GM12878 (cell line): ENCODE results near the gene NAALAD2. TPM values are rescaled to one million over a fixed set of nuclear protein-coding genes. Genes with fewer than 3 reads are reported as not detected.

Experiments used
- ATAC-seq: fragments of 200-7000 bp; cut with Tn5 transposase; 3 replicates; pipeline ENCODE4 v1.9.1; 2020; ENCODE audit warnings: mild to moderate bottlenecking, moderate library complexity
- BruUV-seq: library from RNA; stranded (reverse); fragments of 400-500 nt; replicated peaks from 2 replicates; lab custom pipeline; 2021; lab: Mats Ljungman, UMichigan
- CTCF ChIA-PET: fragments of 300-600 bp; sonication (Branson Sonifier 250); formaldehyde crosslinking; extraction: SDS; loops from one replicate; lab custom pipeline; 2021; ENCODE audit warnings: inconsistent platforms; lab: Yijun Ruan, JAX
- POLR2A ChIA-PET: fragments of 350-600 bp; formaldehyde crosslinking; extraction: SDS; loops from one replicate; lab custom pipeline; 2021; ENCODE audit warnings: inconsistent platforms; lab: Charles Lee
- RAD21 ChIA-PET: fragments of 300-600 bp; sonication (Branson Sonifier 250); formaldehyde crosslinking; loops from one replicate; lab custom pipeline; 2023; ENCODE audit warnings: antibody characterized with exemption; ENCODE audit not compliant: unreplicated experiment; lab: Charles Lee
- SMC1A ChIA-PET: fragments of 300-600 bp; sonication (Branson Sonifier 250); formaldehyde crosslinking; loops from one replicate; lab custom pipeline; 2023; ENCODE audit not compliant: unreplicated experiment, uncharacterized antibody; lab: Charles Lee
- DNase-seq: peaks from one replicate; pipeline ENCODE4 v3.0.0-alpha.2; 2011; ENCODE audit warnings: low read depth, low spot score
- FAIRE-seq: peaks from 3 replicates; lab custom pipeline; 2011; peaks lifted over from hg19 to GRCh38; lab: Jason Lieb, UNC
- H2AFZ ChIP-seq: 2 replicates; pipeline ENCODE4 v1.6.0; 2011; ENCODE audit warnings: low read depth, low read length, control low read depth; ENCODE audit not compliant: control insufficient read depth
- H3K27ac ChIP-seq: 2 replicates; pipeline ENCODE4 v1.5.1; 2011; ENCODE audit warnings: control low read depth; ENCODE audit not compliant: control insufficient read depth, insufficient read depth
- H3K27me3 ChIP-seq, 2 experiments: replicated peaks in 1 of 2; 2 replicates each; pipeline versions ENCODE4 v1.6.0 to v1.6.1; 2011; ENCODE audit warnings: low read length in 1 of 2; ENCODE audit not compliant: control insufficient read depth in 2 of 2, insufficient read depth in 2 of 2
- H3K36me3 ChIP-seq, 2 experiments: 2 replicates each; pipeline ENCODE4 v1.5.1; 2011; ENCODE audit warnings: low read length in 1 of 2; ENCODE audit not compliant: control insufficient read depth in 2 of 2, insufficient read depth in 2 of 2
- H3K4me1 ChIP-seq: 2 replicates; pipeline ENCODE4 v1.6.1; 2011; ENCODE audit warnings: mild to moderate bottlenecking, low read length, moderate library complexity, mixed read lengths; ENCODE audit not compliant: control insufficient read depth, insufficient read depth
- H3K4me2 ChIP-seq: 2 replicates; pipeline ENCODE4 v1.6.0; 2011; ENCODE audit warnings: control low read depth; ENCODE audit not compliant: control insufficient read depth, insufficient read depth
- H3K4me3 ChIP-seq: fragments of 200-600 bp; sonication (generic); 2 replicates; pipeline ENCODE4 v1.5.1; 2016
- H3K79me2 ChIP-seq: 2 replicates; pipeline ENCODE4 v1.6.0; 2011; ENCODE audit warnings: low read length; ENCODE audit not compliant: control insufficient read depth, insufficient read depth
- H3K9ac ChIP-seq: 2 replicates; pipeline ENCODE4 v1.8.0; 2011; ENCODE audit warnings: low read length, control low read depth, mixed read lengths; ENCODE audit not compliant: control insufficient read depth, insufficient read depth
- H3K9me3 ChIP-seq: replicated peaks from 3 replicates; pipeline ENCODE4 v1.5.1; 2011; ENCODE audit warnings: mild to moderate bottlenecking, low read length; ENCODE audit not compliant: control insufficient read depth, insufficient read depth
- H4K20me1 ChIP-seq: 2 replicates; pipeline ENCODE4 v1.6.0; 2011; ENCODE audit not compliant: control insufficient read depth, insufficient read depth
- ATF2 ChIP-seq: IDR thresholded peaks from 2 replicates; pipeline ENCODE4 v1.6.1; 2012; ENCODE audit warnings: low read length, inconsistent platforms
- BACH1 ChIP-seq: fragments of 450-650 bp; IDR thresholded peaks from 2 replicates; pipeline ENCODE4 v1.6.1; 2017; ENCODE audit warnings: mild to moderate bottlenecking, borderline replicate concordance
- MLLT1 ChIP-seq: fragments of 450-650 bp; IDR thresholded peaks from 2 replicates; pipeline ENCODE4 v1.6.1; 2016; ENCODE audit warnings: mild to moderate bottlenecking
- RFX5 ChIP-seq: IDR thresholded peaks from 2 replicates; pipeline ENCODE4 v1.6.1; 2011; ENCODE audit warnings: low read depth, low read length, improper control_type of control experiment
- WGBS: methylation state at CpG from one replicate; pipeline ENCODE4 v1.1.6; 2016; ENCODE audit warnings: low lambda C conversion rate; ENCODE audit not compliant: insufficient replicate concordance, insufficient coverage; ENCODE audit errors: missing lambda C conversion rate; 5-methylcytosine and 5-hydroxymethylcytosine counted together
- in situ Hi-C: fragments of 300-500 bp; cut with MboI; formaldehyde crosslinking; loops from 9 replicates; pipeline ENCODE4 v1.14.3; 2018; ENCODE audit warnings: mixed read lengths
- intact Hi-C: fragments of 100-400 bp; cut with micrococcal nuclease; formaldehyde crosslinking; loops from one replicate; pipeline ENCODE4 v1.14.2; 2022; ENCODE audit not compliant: unreplicated experiment
- polyA plus RNA-seq, 11 experiments: library from polyadenylated mRNA; depleted of rRNA in 4 of 11; unstranded in 6 of 11; stranded (reverse) in 5 of 11; fragments of >200 nt; fragmentation: Nextera tagmentation in 4 of 11; fragmentation: Illumina TruSeq in 1 of 11; extraction: Ambion mirVana in 4 of 11; extraction: Trizol in 1 of 11; gene quantifications; 1 replicate in 1 of 11; 2 replicates in 10 of 11; pipeline versions ENCODE4 v1.2.1 to v1.2.3, GENCODE V29; 2011 to 2016; ENCODE audit warnings: inconsistent platforms in 2 of 11, missing spikeins in 2 of 11, low read depth in 1 of 11
- total RNA-seq, 4 experiments: library from RNA; depleted of rRNA in 3 of 4; stranded (reverse); fragments of >200 nt in 3 of 4; fragmentation: Illumina TruSeq in 1 of 4; extraction: Trizol in 1 of 4; gene quantifications; 2 replicates each; pipeline versions ENCODE4 v1.2.1 to v1.2.3, GENCODE V29; 2013 to 2021

The NAALAD2 gene
- total and polyA plus RNA-seq, 10 of the 15 experiments (the other 5 are each of a cell fraction or from before 2014, with no cell fraction given), result 0.05 to 0.24 (median 0.11) TPM; not detected in 5

DNA sequence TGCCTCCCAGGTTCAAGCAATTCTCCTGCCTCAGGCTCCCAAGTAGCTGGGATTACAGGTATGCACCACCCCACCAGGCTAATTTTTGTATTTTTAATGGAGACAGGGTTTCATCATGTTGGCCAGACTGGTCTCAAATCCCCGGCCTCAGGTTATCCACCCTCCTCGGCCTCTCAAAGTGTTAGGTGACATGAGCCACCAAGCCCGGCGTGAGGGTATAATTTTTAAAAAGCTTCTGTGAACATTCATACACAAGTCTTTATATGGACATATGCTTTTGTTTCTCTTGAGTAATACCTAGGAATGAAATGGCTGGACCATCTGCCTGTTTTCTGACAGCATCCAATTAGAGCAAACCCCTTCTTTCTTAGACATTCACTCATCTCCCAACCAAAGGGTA is 14.3 kb upstream of the NAALAD2 start:
- POLR2A ChIA-PET, result interaction anchor here (0.7 kb wide), 1 partner anchor 1437 kb away, joined by 4 read pairs; no protein-coding TSS in a partner anchor
- no peak for FAIRE-seq
- no peak for ATAC-seq

More for the DNA sequence above, 14.3 kb upstream of the NAALAD2 start:
- no peak for DNase-seq
- TF ChIP-seq RFX5 (no peak), BACH1 (no peak), MLLT1 (no peak), ATF2 (no peak)
- BruUV-seq, result no TSS peak
- in situ Hi-C loops (loop anchor here (25.0 kb wide), 2 partner anchors 458 to 1033 kb away; no protein-coding TSS in a partner anchor), intact Hi-C loops (no loop called here)
- H3K4me3 ChIP-seq, result no peak overlapping the region
- H3K4me2 ChIP-seq, result no peak overlapping the region
- no peak overlapping the region for H3K27ac ChIP-seq
- no peaks in the 10 kb centered on the region for H3K4me1 ChIP-seq
- H3K79me2 ChIP-seq, result no peaks in the 10 kb centered on the region
- no peaks in the 10 kb centered on the region for H3K9me3 ChIP-seq
- H3K36me3 ChIP-seq, result no peaks in the 10 kb centered on the region
- 58% methylated on average over 4 of the region's 4 CpGs for WGBS
- no peaks in the 10 kb centered on the region for H4K20me1 ChIP-seq
- H3K9ac ChIP-seq, result no peak overlapping the region
- RAD21 ChIA-PET, result no interaction called here
- SMC1A ChIA-PET, result no interaction called here
- CTCF ChIA-PET, result no interaction called here
- H2AFZ ChIP-seq, result no peak overlapping the region
- no peaks in the 10 kb centered on the region for H3K27me3 ChIP-seq
